Activated effector memory CD4-positive, alpha-beta T cell treated with anti-CD3 and anti-CD28 coated beads, Interleukin-2, amount 50 U/mL, for 16 hours (primary cell): ENCODE results near the gene TOGARAM2.

Experiments
- DNase-seq: peaks from one replicate; pipeline ENCODE4 v3.0.0-alpha.2; 2020

TOGARAM2 gene

GRCh38 chr2:29000481-29000880 lies 19.4 kb downstream of the TOGARAM2 start:
- peak; percentile 72 for DNase-seq

- no peak for DNase-seq
Measured at GRCh38 chr2:29000956-29001355, 19.9 kb downstream of the TOGARAM2 start.

- DNase-seq: no peak
Measured at GRCh38 chr2:29001806-29002205, 20.7 kb downstream of the TOGARAM2 start.

- DNase-seq: no peak
Measured at GRCh38 chr2:29004755-29005154, 23.7 kb downstream of the TOGARAM2 start.

- DNase-seq: no peak
Measured at GRCh38 chr2:29005331-29005730, 24.2 kb downstream of the TOGARAM2 start.

- no peak for DNase-seq
Measured at GRCh38 chr2:29006092-29006979, 25.2 kb downstream of the TOGARAM2 start.

- DNase-seq: no peak
Measured at GRCh38 chr2:29006980-29007301, 25.8 kb downstream of the TOGARAM2 start.

- no peak for DNase-seq
Measured at GRCh38 chr2:29009270-29009669, 28.2 kb downstream of the TOGARAM2 start.

- no peak for DNase-seq
Measured at GRCh38 chr2:29009711-29010677, 28.9 kb downstream of the TOGARAM2 start.

- peak; percentile 76 for DNase-seq
Measured at GRCh38 chr2:29010946-29011345, 29.8 kb downstream of the TOGARAM2 start.

GRCh38 chr2:29011418-29012060 lies 30.4 kb downstream of the TOGARAM2 start:
- DNase-seq: peak; percentile 86

GRCh38 chr2:29012211-29012681 lies 31.1 kb downstream of the TOGARAM2 start:
- DNase-seq: peak; percentile 66

GRCh38 chr2:29013057-29013780 lies 32.1 kb downstream of the TOGARAM2 start:
- DNase-seq: no peak

GRCh38 chr2:29014331-29014730 lies 33.2 kb downstream of the TOGARAM2 start:
- DNase-seq: no peak

- DNase-seq: peak; percentile 88
Measured at GRCh38 chr2:29014811-29015421, 33.8 kb downstream of the TOGARAM2 start.

GRCh38 chr2:29015701-29016470 lies 34.8 kb downstream of the TOGARAM2 start:
- DNase-seq: no peak

GRCh38 chr2:29016504-29016903 lies 35.4 kb downstream of the TOGARAM2 start:
- DNase-seq: no peak

GRCh38 chr2:29017716-29018435 lies 36.8 kb downstream of the TOGARAM2 start:
- DNase-seq: no peak

- DNase-seq: no peak
Measured at GRCh38 chr2:29021886-29022285, 40.8 kb downstream of the TOGARAM2 start.

GRCh38 chr2:29022679-29023078 lies 41.6 kb downstream of the TOGARAM2 start:
- DNase-seq: no peak
